Calu3 (cell line): ENCODE measurements around the gene GEMIN7. TPM values are rescaled to one million over a fixed set of nuclear protein-coding genes. Genes with fewer than 3 reads are reported as not detected.
A peak's percentile ranks its signal among the peaks of the same experiment; 100 is the strongest.

Experiments
- BruUV-seq: library from RNA; stranded (reverse); fragments of 400-500 nt; replicated peaks from 2 replicates; lab custom pipeline; 2021; lab: Mats Ljungman, UMichigan
- CTCF ChIA-PET: fragments of 300-600 bp; sonication (Branson Sonifier 250); formaldehyde crosslinking; loops from one replicate; lab custom pipeline; 2022; ENCODE audit warnings: antibody characterized with exemption; lab: Charles Lee
- DNase-seq: peaks from one replicate; pipeline ENCODE4 v3.0.0; 2022
- H3K27ac Mint-ChIP-seq: one replicate; pipeline ENCODE4 v1.8.0; 2022; ENCODE audit warnings: mixed read lengths; ENCODE audit not compliant: unreplicated experiment
- H3K27me3 Mint-ChIP-seq: one replicate; pipeline ENCODE4 v1.8.0; 2022; ENCODE audit warnings: mixed read lengths; ENCODE audit not compliant: unreplicated experiment
- H3K36me3 Mint-ChIP-seq: one replicate; pipeline ENCODE4 v1.8.0; 2022; ENCODE audit warnings: mild to moderate bottlenecking, moderate library complexity, mixed read lengths; ENCODE audit not compliant: insufficient read depth, unreplicated experiment
- H3K4me1 Mint-ChIP-seq: one replicate; pipeline ENCODE4 v1.8.0; 2022; ENCODE audit warnings: mild to moderate bottlenecking, low read depth, mixed read lengths; ENCODE audit not compliant: unreplicated experiment
- H3K4me3 Mint-ChIP-seq: one replicate; pipeline ENCODE4 v1.8.0; 2022; ENCODE audit warnings: mild to moderate bottlenecking, low read depth, moderate library complexity, mixed read lengths; ENCODE audit not compliant: unreplicated experiment
- H3K9me3 Mint-ChIP-seq: one replicate; pipeline ENCODE4 v1.8.0; 2022; ENCODE audit warnings: low read depth, mixed read lengths; ENCODE audit not compliant: unreplicated experiment
- intact Hi-C: fragments of 100-400 bp; cut with micrococcal nuclease; formaldehyde crosslinking; loops from one replicate; pipeline ENCODE4 v1.10.0; 2022; ENCODE audit not compliant: unreplicated experiment
- total RNA-seq: library from RNA; stranded (reverse); gene quantifications from 2 replicates; pipeline ENCODE4 v1.2.3, GENCODE V29; 2022
- TF ChIP-seq, protein P1 (sequence below): fragments of 200-600 bp; IDR thresholded peaks from one replicate; pipeline ENCODE4 v1.8.0; 2022; ENCODE audit warnings: antibody characterized with exemption; ENCODE audit not compliant: unreplicated experiment

Gene GEMIN7
- total RNA-seq, 1 experiment from 2014 or later = 36.0 TPM

- BruUV-seq = no TSS peak
- Mint-ChIP-seq H3K27ac (no peak overlapping the region), H3K4me1 (no peaks in the 10 kb centered on the region), H3K27me3 (no peaks in the 10 kb centered on the region), H3K9me3 (no peaks in the 10 kb centered on the region), H3K36me3 (peaks cover 65% of the 10 kb centered on the region), H3K4me3 (no peak overlapping the region)
- no peak for DNase-seq
- CTCF ChIA-PET = interaction anchor here (1.1 to 1.4 kb wide), 5 partner anchors 13 to 191 kb away, joined by 3 to 12 read pairs (median 3); partner anchors contain the start of gene CLASRP
- TF ChIP-seq, protein P1, sequence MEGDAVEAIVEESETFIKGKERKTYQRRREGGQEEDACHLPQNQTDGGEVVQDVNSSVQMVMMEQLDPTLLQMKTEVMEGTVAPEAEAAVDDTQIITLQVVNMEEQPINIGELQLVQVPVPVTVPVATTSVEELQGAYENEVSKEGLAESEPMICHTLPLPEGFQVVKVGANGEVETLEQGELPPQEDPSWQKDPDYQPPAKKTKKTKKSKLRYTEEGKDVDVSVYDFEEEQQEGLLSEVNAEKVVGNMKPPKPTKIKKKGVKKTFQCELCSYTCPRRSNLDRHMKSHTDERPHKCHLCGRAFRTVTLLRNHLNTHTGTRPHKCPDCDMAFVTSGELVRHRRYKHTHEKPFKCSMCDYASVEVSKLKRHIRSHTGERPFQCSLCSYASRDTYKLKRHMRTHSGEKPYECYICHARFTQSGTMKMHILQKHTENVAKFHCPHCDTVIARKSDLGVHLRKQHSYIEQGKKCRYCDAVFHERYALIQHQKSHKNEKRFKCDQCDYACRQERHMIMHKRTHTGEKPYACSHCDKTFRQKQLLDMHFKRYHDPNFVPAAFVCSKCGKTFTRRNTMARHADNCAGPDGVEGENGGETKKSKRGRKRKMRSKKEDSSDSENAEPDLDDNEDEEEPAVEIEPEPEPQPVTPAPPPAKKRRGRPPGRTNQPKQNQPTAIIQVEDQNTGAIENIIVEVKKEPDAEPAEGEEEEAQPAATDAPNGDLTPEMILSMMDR = no peak
- intact Hi-C loops = no loop called here
These were observed 20.4 kb upstream of the GEMIN7 start for GRCh38 chr19:45058622-45059159.

- CTCF ChIA-PET = interaction anchor here (0.6 to 1.4 kb wide), 16 partner anchors 9 to 279 kb away, joined by 3 to 12 read pairs (median 3); partner anchors contain the start of gene CLASRP
- Mint-ChIP-seq H3K27me3 (no peaks in the 10 kb centered on the region), H3K4me1 (no peaks in the 10 kb centered on the region), H3K27ac (peak overlapping the region; percentile 30), H3K9me3 (no peaks in the 10 kb centered on the region), H3K36me3 (peaks cover 69% of the 10 kb centered on the region), H3K4me3 (no peak overlapping the region)
- no TSS peak for BruUV-seq
- TF ChIP-seq, protein P1 = peak; percentile 97
- DNase-seq = peak; percentile 89
- intact Hi-C loops = no loop called here
These were observed 19.6 kb upstream of the GEMIN7 start for GRCh38 chr19:45059258-45059965.

GRCh38 chr19:45061965-45062364 is 17.1 kb upstream of the GEMIN7 start:
- BruUV-seq = no TSS peak
- no peak for DNase-seq
- intact Hi-C loops = no loop called here
- Mint-ChIP-seq H3K4me3 (no peak overlapping the region), H3K4me1 (no peaks in the 10 kb centered on the region), H3K27ac (no peak overlapping the region), H3K36me3 (peaks cover 85% of the 10 kb centered on the region), H3K27me3 (no peaks in the 10 kb centered on the region), H3K9me3 (no peaks in the 10 kb centered on the region)
- TF ChIP-seq, protein P1 = no peak
- CTCF ChIA-PET = no interaction called here

DNA sequence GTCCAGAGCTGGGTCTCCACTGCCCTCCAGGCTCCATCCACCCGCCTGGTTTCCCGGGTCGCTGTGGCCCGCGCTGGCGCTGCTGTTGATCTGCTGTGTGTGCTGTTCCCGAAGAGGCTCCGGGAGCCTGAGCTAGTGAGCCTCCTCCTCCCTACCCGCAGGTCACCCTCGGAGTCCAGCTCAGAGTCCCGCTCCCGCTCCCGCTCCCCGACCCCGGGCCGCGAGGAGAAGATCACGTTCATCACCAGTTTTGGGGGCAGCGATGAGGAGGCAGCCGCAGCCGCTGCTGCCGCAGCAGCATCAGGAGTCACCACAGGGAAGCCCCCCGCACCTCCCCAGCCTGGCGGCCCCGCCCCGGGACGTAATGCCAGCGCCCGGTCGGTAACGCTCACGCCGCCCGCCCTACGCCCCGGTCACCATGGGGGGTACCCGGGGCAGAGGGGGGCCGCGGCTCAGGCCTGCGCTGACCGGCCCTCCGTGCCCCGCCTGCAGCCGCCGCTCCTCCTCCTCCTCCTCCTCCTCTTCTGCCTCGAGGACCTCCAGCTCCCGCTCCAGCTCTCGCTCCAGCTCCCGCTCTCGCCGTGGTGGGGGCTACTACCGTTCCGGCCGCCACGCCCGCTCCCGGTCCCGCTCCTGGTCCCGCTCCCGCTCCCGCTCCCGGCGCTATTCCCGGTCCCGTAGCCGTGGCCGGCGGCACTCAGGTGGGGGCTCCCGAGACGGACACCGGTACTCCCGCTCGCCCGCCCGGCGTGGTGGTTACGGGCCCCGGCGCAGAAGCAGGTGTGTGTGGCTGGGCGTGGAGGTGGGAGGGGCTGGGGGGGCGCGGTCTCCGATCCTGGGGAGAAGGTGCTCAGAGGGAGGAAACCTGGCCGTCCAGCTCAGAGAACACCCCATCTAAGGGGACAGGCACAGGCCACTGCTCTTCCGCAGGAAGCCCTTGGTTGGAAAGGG is 14.9 kb upstream of the GEMIN7 start:
- Mint-ChIP-seq H3K9me3 (no peaks in the 10 kb centered on the region), H3K27me3 (no peaks in the 10 kb centered on the region), H3K4me3 (no peak overlapping the region), H3K36me3 (peaks cover 86% of the 10 kb centered on the region), H3K4me1 (no peaks in the 10 kb centered on the region), H3K27ac (no peak overlapping the region)
- TF ChIP-seq, protein P1 = no peak
- CTCF ChIA-PET = no interaction called here
- DNase-seq = no peak
- intact Hi-C loops = no loop called here
- no TSS peak for BruUV-seq
